ENCODE measurements around the gene ATAD1. TPM values are rescaled to one million over a fixed set of nuclear protein-coding genes. Genes with fewer than 3 reads are reported as not detected.
A peak's percentile ranks its signal among the peaks of the same experiment; 100 is the strongest.
"Not testable (repeated sequence)": the region's sequence is repeated elsewhere in the genome, so short reads cannot be mapped to it uniquely, and the experiment has no call there.

ATAD1 gene
- total RNA-seq, 1 donor from 2014 or later: 55.5 TPM

DNA sequence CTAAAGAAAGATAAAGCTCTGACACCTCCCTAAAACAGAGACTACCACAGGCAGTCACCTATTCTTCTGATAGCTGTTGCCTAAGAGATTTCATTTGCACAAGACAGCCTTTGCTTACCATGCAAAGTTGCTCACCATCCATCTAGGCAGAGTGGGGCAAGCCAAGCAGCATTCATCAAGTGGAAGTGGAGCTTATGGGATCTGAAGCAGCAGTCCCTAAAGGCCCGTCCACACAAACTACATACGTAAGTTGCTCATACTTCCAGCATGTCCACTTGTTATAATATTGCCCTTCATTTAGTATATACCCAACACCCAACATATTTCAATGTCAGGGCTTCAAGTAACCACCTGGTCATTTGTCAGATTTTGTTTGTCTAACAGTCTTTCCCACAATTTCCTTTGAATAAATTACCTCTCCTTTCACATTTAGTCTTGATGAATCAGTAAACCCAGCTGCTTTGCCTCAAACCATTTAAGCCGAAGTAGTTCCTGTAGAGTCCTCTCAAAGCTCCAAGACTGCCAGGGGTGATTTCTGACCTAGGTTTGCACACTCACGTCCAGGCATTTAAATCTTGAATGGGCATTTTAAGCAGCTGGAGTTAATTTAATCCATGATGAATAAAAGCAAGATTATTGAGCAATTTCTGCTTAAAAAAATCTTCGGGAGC, 67.9 kb downstream of the ATAD1 start:
- Mint-ChIP-seq H3K36me3 (ENCODE audit: low read depth) (peaks cover 20% of the 10 kb centered on the region), H3K27ac (no peak overlapping the region), H3K4me1 (peaks cover 15% of the 10 kb centered on the region), H3K9me3 (no peaks in the 10 kb centered on the region), H3K4me3 (no peak overlapping the region), H3K27me3 (no peaks in the 10 kb centered on the region)
- no peak for DNase-seq
- intact Hi-C loops (cut with micrococcal nuclease): no loop called here

DNA sequence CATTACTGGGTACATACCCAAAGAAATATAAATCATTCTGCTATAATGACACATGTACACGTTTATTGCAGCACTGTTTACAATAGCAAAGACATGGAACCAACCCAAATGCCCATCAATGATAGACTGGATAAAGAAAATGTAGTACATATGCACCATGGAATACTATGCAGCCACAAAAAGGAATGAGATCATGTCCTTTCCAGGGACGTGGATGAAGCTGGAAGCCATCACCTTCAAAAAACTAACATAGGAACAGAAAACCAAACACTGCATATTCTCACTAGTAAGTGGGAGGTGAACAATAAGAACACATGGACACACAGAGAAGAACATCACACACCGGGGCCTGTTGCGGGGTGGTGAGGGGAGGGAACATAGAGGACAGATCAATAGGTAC, 69.8 kb downstream of the ATAD1 start:
- H3K9me3 Mint-ChIP-seq; H3K27me3 Mint-ChIP-seq; H3K27ac Mint-ChIP-seq; intact Hi-C loops (cut with micrococcal nuclease); DNase-seq; H3K36me3 Mint-ChIP-seq (ENCODE audit: low read depth); H3K4me1 Mint-ChIP-seq; H3K4me3 Mint-ChIP-seq: not testable (repeated sequence)

DNA sequence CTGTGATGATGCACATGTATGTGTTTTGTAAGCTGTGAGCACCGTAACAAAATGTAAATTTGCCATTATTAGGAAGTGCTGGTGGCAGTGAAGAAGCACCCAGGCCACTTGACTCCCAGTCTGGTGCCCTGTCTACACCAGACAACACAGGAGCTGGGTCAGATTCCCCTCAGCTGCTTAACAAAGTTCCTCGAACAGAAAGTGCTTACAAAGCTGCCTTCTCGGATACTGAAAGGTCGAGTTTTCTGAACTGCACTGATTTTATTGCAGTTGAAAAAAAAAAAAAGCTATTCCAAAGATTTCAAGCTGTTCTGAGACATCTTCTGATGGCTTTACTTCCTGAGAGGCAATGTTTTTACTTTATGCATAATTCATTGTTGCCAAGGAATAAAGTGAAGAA, 71.1 kb downstream of the ATAD1 start:
- Mint-ChIP-seq H3K27ac (no peak overlapping the region), H3K4me1 (peaks cover 8% of the 10 kb centered on the region)
- intact Hi-C loops (cut with micrococcal nuclease): no loop called here

DNA sequence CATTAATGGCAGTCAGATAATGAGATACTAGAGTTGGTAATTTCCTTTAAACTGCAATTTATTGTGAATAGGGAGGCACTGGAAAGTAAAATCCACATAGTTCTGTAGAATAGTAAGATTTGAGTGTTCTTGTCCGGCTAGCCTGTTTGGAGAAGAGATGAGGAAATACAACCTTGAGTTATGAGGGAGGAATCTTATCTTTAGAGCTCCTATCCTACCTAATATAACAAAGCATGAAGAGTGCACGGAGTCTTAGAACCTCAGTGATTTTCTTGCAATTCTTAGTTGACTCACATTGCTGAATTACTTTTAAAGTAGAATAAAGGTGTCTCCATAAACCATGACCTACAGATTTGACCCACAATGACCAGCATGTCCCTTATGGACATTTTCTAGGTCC, 73.4 kb downstream of the ATAD1 start:
- Mint-ChIP-seq H3K27ac (no peak overlapping the region), H3K4me3 (no peak overlapping the region), H3K4me1 (no peaks in the 10 kb centered on the region), H3K36me3 (ENCODE audit: low read depth) (no peaks in the 10 kb centered on the region), H3K27me3 (peaks cover 8% of the 10 kb centered on the region), H3K9me3 (no peaks in the 10 kb centered on the region)
- DNase-seq: no peak
- intact Hi-C loops (cut with micrococcal nuclease): no loop called here

More for the DNA sequence above, 71.1 kb downstream of the ATAD1 start:
- Mint-ChIP-seq H3K4me3 (no peak overlapping the region), H3K27me3 (peaks cover 1% of the 10 kb centered on the region), H3K9me3 (no peaks in the 10 kb centered on the region), H3K36me3 (ENCODE audit: low read depth) (peaks cover under 1% of the 10 kb centered on the region)
- no peak for DNase-seq

DNA sequence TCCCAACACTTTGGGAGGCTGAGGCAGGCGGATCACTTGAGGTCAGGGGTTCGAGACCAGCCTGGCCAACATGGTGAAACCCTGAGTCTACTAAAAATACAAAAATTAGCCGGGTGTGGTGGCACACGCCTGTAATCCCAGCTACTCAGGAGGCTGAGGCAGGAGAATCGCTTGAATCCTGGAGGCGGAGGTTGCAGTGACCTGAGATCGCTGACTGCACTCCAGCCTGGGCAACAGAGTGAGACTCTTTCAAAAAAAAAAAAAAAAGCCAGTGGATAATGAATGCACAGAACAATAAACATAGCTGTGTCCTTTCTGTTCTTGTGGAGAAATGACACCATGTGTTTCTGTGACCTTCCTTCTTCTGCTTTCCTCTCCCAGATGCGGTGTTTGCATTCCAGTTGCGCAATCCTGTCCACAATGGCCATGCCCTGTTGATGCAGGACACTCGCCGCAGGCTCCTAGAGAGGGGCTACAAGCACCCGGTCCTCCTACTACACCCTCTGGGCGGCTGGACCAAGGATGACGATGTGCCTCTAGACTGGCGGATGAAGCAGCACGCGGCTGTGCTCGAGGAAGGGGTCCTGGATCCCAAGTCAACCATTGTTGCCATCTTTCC, 74.9 kb downstream of the ATAD1 start:
- H3K4me1 Mint-ChIP-seq; H3K27ac Mint-ChIP-seq; H3K9me3 Mint-ChIP-seq; intact Hi-C loops (cut with micrococcal nuclease); H3K4me3 Mint-ChIP-seq; H3K36me3 Mint-ChIP-seq (ENCODE audit: low read depth); H3K27me3 Mint-ChIP-seq: not testable (repeated sequence)
- DNase-seq: peak; percentile 43

DNA sequence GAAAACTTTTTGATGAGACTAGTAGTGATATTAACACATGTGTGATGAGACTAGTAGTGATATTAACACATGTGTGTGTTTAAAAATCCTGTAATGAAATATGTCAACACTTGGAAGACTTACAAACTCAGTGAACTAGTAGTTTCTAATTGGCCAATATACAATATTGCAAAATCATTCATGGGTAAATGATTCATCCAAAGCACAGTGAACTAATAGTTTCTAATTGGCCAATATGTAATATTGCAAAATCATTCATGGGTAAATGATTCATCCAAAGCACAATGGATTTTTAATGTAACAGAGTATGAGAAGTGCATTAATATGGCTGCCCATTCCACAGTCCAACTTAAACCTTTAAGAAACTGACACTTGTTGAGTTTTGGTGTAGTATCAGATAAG, 77.8 kb downstream of the ATAD1 start:
- peaks cover 12% of the 10 kb centered on the region for H3K27me3 Mint-ChIP-seq
- H3K36me3 Mint-ChIP-seq (ENCODE audit: low read depth): no peaks in the 10 kb centered on the region
- H3K9me3 Mint-ChIP-seq: no peaks in the 10 kb centered on the region
- intact Hi-C loops (cut with micrococcal nuclease): no loop called here
- no peaks in the 10 kb centered on the region for H3K4me1 Mint-ChIP-seq
- DNase-seq: no peak
- H3K4me3 Mint-ChIP-seq: no peak overlapping the region
- no peak overlapping the region for H3K27ac Mint-ChIP-seq

DNA sequence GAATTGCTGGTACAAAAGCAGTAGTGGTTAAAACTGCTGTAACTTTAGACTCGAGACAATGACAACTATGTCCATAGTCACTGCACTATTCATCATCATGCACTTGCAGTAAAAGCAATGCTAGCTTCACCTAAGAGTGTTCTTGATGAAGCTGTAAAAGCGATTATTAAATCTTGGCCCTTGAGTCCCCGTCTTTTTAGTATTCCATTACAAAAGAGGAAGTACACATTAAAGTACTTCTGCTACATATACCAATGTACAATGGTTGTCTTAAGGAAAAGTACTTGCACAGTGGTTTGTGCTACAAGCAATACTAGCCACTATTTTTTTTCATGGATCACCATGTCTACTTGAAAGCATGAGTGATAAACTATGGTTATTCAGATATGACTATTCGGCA, 78.3 kb downstream of the ATAD1 start:
- H3K36me3 Mint-ChIP-seq (ENCODE audit: low read depth): no peaks in the 10 kb centered on the region
- H3K27ac Mint-ChIP-seq: no peak overlapping the region
- no peak overlapping the region for H3K4me3 Mint-ChIP-seq
- no peaks in the 10 kb centered on the region for H3K9me3 Mint-ChIP-seq
- H3K27me3 Mint-ChIP-seq: peaks cover 16% of the 10 kb centered on the region
- intact Hi-C loops (cut with micrococcal nuclease): no loop called here
- DNase-seq: peak; percentile 17
- H3K4me1 Mint-ChIP-seq: no peaks in the 10 kb centered on the region

DNA sequence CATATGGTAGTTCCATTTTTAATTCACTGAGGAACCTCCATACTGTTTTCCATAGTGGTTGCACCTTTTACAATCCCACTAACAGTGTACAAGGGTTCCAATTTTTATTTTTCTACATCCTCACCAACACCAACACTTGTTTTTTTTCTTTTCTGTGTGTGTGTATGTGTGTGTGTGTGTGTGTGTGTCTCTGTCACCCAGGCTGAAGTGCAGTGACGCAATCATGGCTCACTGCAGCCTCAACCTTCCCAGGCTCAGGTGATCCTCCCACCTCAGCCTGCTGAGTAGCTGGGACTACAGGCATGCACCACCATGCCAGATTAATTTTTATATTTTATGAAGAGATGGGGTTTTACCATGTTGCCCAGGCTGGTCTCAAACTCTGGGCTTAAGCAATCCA, 79.8 kb downstream of the ATAD1 start:
- H3K4me3 Mint-ChIP-seq; H3K9me3 Mint-ChIP-seq; intact Hi-C loops (cut with micrococcal nuclease); H3K4me1 Mint-ChIP-seq; H3K27ac Mint-ChIP-seq; H3K36me3 Mint-ChIP-seq (ENCODE audit: low read depth): not testable (repeated sequence)
- peak; percentile 37 for DNase-seq
- H3K27me3 Mint-ChIP-seq: peaks cover 22% of the 10 kb centered on the region

DNA sequence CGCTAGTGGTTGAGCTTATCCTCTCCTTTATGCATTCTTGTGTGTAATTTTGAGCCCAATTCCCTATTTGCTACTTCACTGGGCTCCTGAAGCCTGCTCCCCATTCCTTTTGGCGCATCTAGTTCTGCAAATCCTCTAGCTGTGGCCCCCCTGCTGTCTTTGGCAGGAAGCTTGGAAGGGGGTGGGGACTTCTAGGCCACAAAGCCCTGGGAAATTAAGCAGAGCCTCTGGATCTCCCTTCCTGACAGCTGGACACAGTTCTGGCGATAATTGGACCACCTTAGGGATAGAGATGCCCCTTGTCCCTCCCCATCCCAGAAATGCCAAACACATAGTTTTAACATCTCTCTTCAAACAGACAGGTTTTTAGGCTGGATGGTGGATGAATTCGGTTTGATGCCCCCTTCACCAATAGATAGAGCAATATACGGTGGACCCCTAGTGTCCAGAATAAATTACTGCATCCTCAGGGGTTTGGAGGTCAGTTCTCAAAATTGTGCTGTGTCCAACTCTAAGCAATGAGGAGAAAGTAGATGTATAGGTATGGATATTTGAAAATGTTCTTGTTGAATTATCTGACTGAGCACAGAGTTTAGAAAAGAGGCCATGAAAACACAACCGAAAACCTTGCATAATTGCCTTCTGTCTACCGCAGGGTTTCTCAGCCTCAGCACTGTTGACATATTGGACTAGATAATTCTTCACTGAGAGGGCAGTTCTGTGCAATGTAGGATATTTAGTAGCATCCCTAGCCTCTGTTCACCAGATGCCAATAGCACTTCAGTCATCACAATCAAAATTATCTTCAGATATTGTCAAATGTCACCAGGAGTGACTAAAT, 82.8 kb downstream of the ATAD1 start:
- peak; percentile 59 for DNase-seq
- no peak overlapping the region for H3K27ac Mint-ChIP-seq
- H3K27me3 Mint-ChIP-seq: peaks cover 29% of the 10 kb centered on the region
- no peaks in the 10 kb centered on the region for H3K36me3 Mint-ChIP-seq (ENCODE audit: low read depth)
- intact Hi-C loops (cut with micrococcal nuclease): loop anchor here (1.0 to 2.0 kb wide), 2 partner anchors 78 to 202 kb away; no protein-coding TSS in a partner anchor
- no peaks in the 10 kb centered on the region for H3K4me1 Mint-ChIP-seq
- H3K4me3 Mint-ChIP-seq: no peak overlapping the region
- no peaks in the 10 kb centered on the region for H3K9me3 Mint-ChIP-seq

DNA sequence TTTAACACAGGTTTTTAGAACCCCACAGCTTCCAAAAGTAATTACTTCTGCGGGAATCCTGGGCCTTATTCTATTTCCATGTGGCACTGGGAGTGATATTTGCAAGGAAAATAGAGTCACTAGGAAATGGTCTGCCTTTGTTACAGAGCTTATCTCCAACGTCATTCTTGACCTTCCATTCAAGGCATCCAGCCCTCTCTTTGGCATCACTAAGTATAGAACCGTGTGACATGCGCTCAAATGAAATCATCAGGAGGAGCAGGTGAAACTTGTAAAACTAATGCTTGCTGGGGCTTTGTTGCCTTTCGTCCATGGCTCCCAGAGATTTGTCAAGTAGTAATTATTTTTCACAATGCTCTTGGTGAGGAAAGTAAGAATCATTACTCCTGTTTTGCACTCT, 84.9 kb downstream of the ATAD1 start:
- no peaks in the 10 kb centered on the region for H3K4me1 Mint-ChIP-seq

DNA sequence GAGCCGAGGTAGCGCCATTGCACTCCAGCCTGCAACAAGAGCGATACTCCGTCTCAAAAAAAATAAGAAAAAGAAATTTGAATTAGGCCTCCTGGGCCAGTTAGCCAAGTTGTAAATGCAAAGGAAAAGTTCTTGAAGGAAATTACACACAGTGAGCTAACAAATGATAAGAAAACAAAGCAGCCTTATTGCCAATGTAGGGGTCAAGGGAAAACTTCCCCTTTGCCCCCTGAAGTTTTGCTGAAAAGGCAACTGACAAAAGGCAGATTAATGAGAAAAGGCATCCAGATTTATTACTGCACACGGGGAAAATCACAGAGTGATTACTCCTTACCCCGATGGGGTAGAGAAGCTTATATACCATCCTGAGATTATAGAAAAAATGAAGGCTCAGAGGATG, 88.1 kb downstream of the ATAD1 start:
- Mint-ChIP-seq H3K4me1 (no peaks in the 10 kb centered on the region), H3K36me3 (ENCODE audit: low read depth) (no peaks in the 10 kb centered on the region), H3K4me3 (no peak overlapping the region), H3K27me3 (peaks cover 22% of the 10 kb centered on the region), H3K9me3 (no peaks in the 10 kb centered on the region), H3K27ac (no peak overlapping the region)
- intact Hi-C loops (cut with micrococcal nuclease): no loop called here
- no peak for DNase-seq

More for the DNA sequence above, 84.9 kb downstream of the ATAD1 start:
- Mint-ChIP-seq H3K9me3 (no peaks in the 10 kb centered on the region), H3K27me3 (peaks cover 25% of the 10 kb centered on the region), H3K27ac (no peak overlapping the region), H3K36me3 (ENCODE audit: low read depth) (no peaks in the 10 kb centered on the region), H3K4me3 (no peak overlapping the region)
- intact Hi-C loops (cut with micrococcal nuclease): no loop called here
- no peak for DNase-seq

DNA sequence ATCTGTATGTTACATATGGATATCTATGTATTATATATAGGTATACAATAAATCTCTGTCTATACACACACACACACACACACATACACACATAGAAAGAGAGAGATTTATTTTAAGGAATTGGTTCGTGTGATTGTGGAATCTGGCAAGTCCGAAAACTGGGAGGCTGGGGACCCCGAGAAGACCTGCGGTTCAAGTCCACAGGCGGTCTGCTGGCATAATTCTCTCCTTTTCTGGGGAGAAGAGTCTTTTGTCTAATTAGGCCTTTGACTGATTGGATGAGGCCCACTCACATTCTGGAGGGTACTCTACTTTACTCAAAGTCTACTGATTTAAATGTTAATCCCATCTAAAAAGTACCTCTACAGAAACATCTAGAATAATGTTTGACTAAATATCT, 93.2 kb downstream of the ATAD1 start:
- Mint-ChIP-seq H3K4me3 (no peak overlapping the region), H3K27me3 (peaks cover 24% of the 10 kb centered on the region), H3K36me3 (ENCODE audit: low read depth) (no peaks in the 10 kb centered on the region), H3K9me3 (no peaks in the 10 kb centered on the region), H3K4me1 (no peaks in the 10 kb centered on the region), H3K27ac (no peak overlapping the region)
- no peak for DNase-seq
- intact Hi-C loops (cut with micrococcal nuclease): no loop called here

DNA sequence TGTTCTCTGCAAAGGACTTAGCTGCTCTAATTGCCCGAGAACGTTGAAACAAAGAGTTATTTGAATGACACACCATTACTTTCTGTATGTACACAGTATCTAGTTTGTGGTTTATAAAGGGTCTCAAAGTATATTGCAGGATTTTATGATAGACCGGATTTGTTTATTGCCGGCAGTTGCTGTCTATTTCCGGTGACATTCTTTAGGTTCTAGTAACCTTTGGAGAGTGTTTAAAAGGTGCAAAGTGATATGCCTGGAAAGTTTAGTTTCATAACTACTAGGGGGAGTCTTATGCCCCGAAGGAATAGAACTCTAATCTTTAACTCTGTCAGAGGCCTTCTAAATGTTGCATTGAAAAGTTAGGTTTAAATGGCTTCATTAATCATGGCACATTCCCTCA, 94.5 kb downstream of the ATAD1 start:
- peaks cover 24% of the 10 kb centered on the region for H3K27me3 Mint-ChIP-seq
- intact Hi-C loops (cut with micrococcal nuclease): no loop called here
- H3K36me3 Mint-ChIP-seq (ENCODE audit: low read depth): no peaks in the 10 kb centered on the region
- H3K4me3 Mint-ChIP-seq: no peak overlapping the region
- no peak for DNase-seq
- H3K9me3 Mint-ChIP-seq: no peaks in the 10 kb centered on the region
- H3K27ac Mint-ChIP-seq: no peak overlapping the region
- no peaks in the 10 kb centered on the region for H3K4me1 Mint-ChIP-seq

DNA sequence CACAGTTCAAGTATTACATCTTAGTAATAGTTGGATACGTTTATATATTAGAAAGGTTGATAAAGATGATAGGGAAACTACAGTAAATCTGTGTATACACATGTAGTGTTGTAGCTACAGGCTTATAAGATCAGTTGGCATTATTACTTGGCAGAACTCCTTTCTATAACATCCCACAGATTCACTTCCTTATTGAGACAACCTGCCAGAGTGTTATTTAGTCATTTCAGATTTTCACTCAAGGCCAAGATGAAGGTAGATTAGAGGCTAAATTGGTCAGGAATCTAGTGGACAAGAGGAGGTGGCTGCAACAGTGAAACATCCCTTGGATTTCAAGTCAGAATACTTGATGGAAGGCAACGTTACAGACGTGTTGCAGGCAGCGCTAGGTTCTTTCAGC, 95.3 kb downstream of the ATAD1 start:
- H3K9me3 Mint-ChIP-seq: no peaks in the 10 kb centered on the region
- no peak for DNase-seq
- intact Hi-C loops (cut with micrococcal nuclease): no loop called here
- no peak overlapping the region for H3K4me3 Mint-ChIP-seq
- peaks cover 24% of the 10 kb centered on the region for H3K27me3 Mint-ChIP-seq
- H3K27ac Mint-ChIP-seq: no peak overlapping the region
- H3K4me1 Mint-ChIP-seq: no peaks in the 10 kb centered on the region
- H3K36me3 Mint-ChIP-seq (ENCODE audit: low read depth): no peaks in the 10 kb centered on the region

All from activated CD4-positive, alpha-beta T cell treated with anti-CD3 and anti-CD28 coated beads, Interleukin-2, amount 10 ng/mL, durations not matched to agents 24 days and 14 days (primary cell).